ENCODE results near the gene RPL39L.
A peak's percentile ranks its signal among the peaks of the same experiment; 100 is the strongest.

The RPL39L gene

GRCh38 chr3:187132666-187133065 lies 6.6 kb downstream of the RPL39L start:
- H2AFZ ChIP-seq (ENCODE audit: low read depth, low read length), result no peak overlapping the region
- no peaks in the 10 kb centered on the region for H4K20me1 ChIP-seq (ENCODE audit: insufficient read depth, low read length)
- H3K27me3 ChIP-seq (ENCODE audit: low read depth, low read length), result no peaks in the 10 kb centered on the region
- H3K27ac ChIP-seq (ENCODE audit: low read length), result no peak overlapping the region
- peaks cover 79% of the 10 kb centered on the region for H3K36me3 ChIP-seq (replicated peaks; ENCODE audit: low read depth, low read length)
- peaks cover 20% of the 10 kb centered on the region for H3K79me2 ChIP-seq (ENCODE audit: low read length)
- no peak overlapping the region for H3K9ac ChIP-seq (ENCODE audit: low read length)
- no peak overlapping the region for H3K4me3 ChIP-seq (ENCODE audit: low read length)
- TF ChIP-seq CTCF (IDR thresholded peaks at IDR 0.05; ENCODE audit: low read depth, low read length) (no peak), EZH2phosphoT487 (IDR thresholded peaks at IDR 0.05; ENCODE audit: low read depth) (no peak)
- H3K9me3 ChIP-seq (ENCODE audit: insufficient read depth, low read length), result peaks cover 21% of the 10 kb centered on the region; the same call in 1 of the 2 replicates
- peaks cover 20% of the 10 kb centered on the region for H3K4me1 ChIP-seq (ENCODE audit: low read length)
- H3K4me2 ChIP-seq (ENCODE audit: low read length), result no peak overlapping the region

- H3K4me1 ChIP-seq (ENCODE audit: low read length), result peaks cover 20% of the 10 kb centered on the region
- no peak for TF ChIP-seq CTCF (IDR thresholded peaks at IDR 0.05; ENCODE audit: low read depth, low read length)
- TF ChIP-seq EZH2phosphoT487 (IDR thresholded peaks at IDR 0.05; ENCODE audit: low read depth), result no peak
- H3K9ac ChIP-seq (ENCODE audit: low read length), result no peak overlapping the region
- H3K4me2 ChIP-seq (ENCODE audit: low read length), result no peak overlapping the region
- H2AFZ ChIP-seq (ENCODE audit: low read depth, low read length), result no peak overlapping the region
- no peaks in the 10 kb centered on the region for H3K27me3 ChIP-seq (ENCODE audit: low read depth, low read length)
- H3K27ac ChIP-seq (ENCODE audit: low read length), result no peak overlapping the region
- H3K4me3 ChIP-seq (ENCODE audit: low read length), result no peak overlapping the region
- H3K36me3 ChIP-seq (replicated peaks; ENCODE audit: low read depth, low read length), result peaks cover 83% of the 10 kb centered on the region
- H3K79me2 ChIP-seq (ENCODE audit: low read length), result peaks cover 20% of the 10 kb centered on the region
- H3K9me3 ChIP-seq (ENCODE audit: insufficient read depth, low read length), result peaks cover 21% of the 10 kb centered on the region; the same call in 1 of the 2 replicates
- no peaks in the 10 kb centered on the region for H4K20me1 ChIP-seq (ENCODE audit: insufficient read depth, low read length)
These were observed 7.3 kb downstream of the RPL39L start for GRCh38 chr3:187131981-187132380.

- H3K9ac ChIP-seq (ENCODE audit: low read length), result no peak overlapping the region
- no peaks in the 10 kb centered on the region for H3K27me3 ChIP-seq (ENCODE audit: low read depth, low read length)
- H3K79me2 ChIP-seq (ENCODE audit: low read length), result peaks cover 22% of the 10 kb centered on the region
- H2AFZ ChIP-seq (ENCODE audit: low read depth, low read length), result no peak overlapping the region
- no peaks in the 10 kb centered on the region for H4K20me1 ChIP-seq (ENCODE audit: insufficient read depth, low read length)
- H3K9me3 ChIP-seq (ENCODE audit: insufficient read depth, low read length), result peaks cover 25% of the 10 kb centered on the region
- H3K4me2 ChIP-seq (ENCODE audit: low read length), result peak overlapping the region; percentile 30
- H3K36me3 ChIP-seq (replicated peaks; ENCODE audit: low read depth, low read length), result peaks cover 82% of the 10 kb centered on the region
- peak overlapping the region; percentile 79 for H3K27ac ChIP-seq (ENCODE audit: low read length)
- H3K4me3 ChIP-seq (ENCODE audit: low read length), result no peak overlapping the region; the same call in 1 of the 2 replicates
- TF ChIP-seq EZH2phosphoT487 (IDR thresholded peaks at IDR 0.05; ENCODE audit: low read depth), result no peak
- no peak for TF ChIP-seq CTCF (IDR thresholded peaks at IDR 0.05; ENCODE audit: low read depth, low read length)
- peaks cover 27% of the 10 kb centered on the region for H3K4me1 ChIP-seq (ENCODE audit: low read length)
These were observed 8.8 kb downstream of the RPL39L start for GRCh38 chr3:187130346-187131066.

DNA sequence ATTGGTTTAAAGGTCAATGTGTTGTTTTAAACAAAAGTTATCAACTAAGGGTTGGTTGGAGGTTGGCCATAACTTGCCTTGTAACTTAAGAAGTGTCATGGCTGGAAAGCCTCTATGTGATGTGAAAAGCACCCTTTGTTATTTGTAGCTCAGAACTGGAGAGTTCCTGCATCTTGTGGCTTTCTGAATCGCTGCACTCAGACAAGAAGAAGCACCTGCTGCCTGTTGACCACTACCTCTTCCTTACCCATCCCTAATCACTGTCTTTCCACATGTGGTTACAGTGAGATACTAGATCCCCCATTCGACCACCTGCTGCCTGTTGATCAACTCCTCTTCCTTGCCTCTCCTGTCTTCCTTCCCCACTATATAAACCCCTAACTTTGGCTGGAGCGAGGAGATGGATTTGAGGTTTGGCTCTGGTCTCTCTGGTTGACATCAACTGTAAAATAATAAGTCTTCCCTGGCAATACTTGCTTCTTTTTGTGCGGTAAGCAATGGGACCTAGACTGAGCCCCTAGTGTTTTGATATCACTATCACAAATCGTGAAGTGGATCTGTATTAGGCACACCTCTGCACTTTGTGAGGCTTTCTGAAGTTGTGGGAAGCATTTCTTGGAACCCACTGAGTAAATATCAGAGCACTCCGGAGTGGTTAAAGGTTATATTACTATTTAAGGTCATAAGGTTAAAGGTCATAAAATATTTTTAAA lies 13.8 kb downstream of the RPL39L start:
- H3K4me2 ChIP-seq (ENCODE audit: low read length), result peak overlapping the region; percentile 50
- no peaks in the 10 kb centered on the region for H4K20me1 ChIP-seq (ENCODE audit: insufficient read depth, low read length)
- no peaks in the 10 kb centered on the region for H3K27me3 ChIP-seq (ENCODE audit: low read depth, low read length)
- H3K4me3 ChIP-seq (ENCODE audit: low read length), result no peak overlapping the region
- H3K9me3 ChIP-seq (ENCODE audit: insufficient read depth, low read length), result peaks cover 18% of the 10 kb centered on the region
- H3K36me3 ChIP-seq (replicated peaks; ENCODE audit: low read depth, low read length), result peaks cover 61% of the 10 kb centered on the region
- H3K79me2 ChIP-seq (ENCODE audit: low read length), result peaks cover 17% of the 10 kb centered on the region
- H3K27ac ChIP-seq (ENCODE audit: low read length), result peak overlapping the region; percentile 44
- H3K4me1 ChIP-seq (ENCODE audit: low read length), result peaks cover 28% of the 10 kb centered on the region
- H3K9ac ChIP-seq (ENCODE audit: low read length), result no peak overlapping the region
- no peak overlapping the region for H2AFZ ChIP-seq (ENCODE audit: low read depth, low read length)
- no peak for TF ChIP-seq CTCF (IDR thresholded peaks at IDR 0.05; ENCODE audit: low read depth, low read length)
- no peak for TF ChIP-seq EZH2phosphoT487 (IDR thresholded peaks at IDR 0.05; ENCODE audit: low read depth)

All from OCI-LY3 (cell line).